ENCODE data around the gene CPPED1. TPM values are rescaled to one million over a fixed set of nuclear protein-coding genes. Genes with fewer than 3 reads are reported as not detected.

Gene CPPED1
- total RNA-seq, 1 experiment from 2014 or later: 7.7 TPM

- TF ChIP-seq CTCF (conservative IDR thresholded peaks at IDR 0.05; ENCODE audit: low read depth, low read length) (no peak), EZH2 (IDR thresholded peaks at IDR 0.05; ENCODE audit: low read length, unreplicated experiment) (no peak), EZH2phosphoT487 (IDR thresholded peaks at IDR 0.05; ENCODE audit: borderline replicate concordance, low read length) (no peak)
- Histone ChIP-seq H3K27ac (ENCODE audit: low read length) (no peak overlapping the region), H3K36me3 (ENCODE audit: low read depth, low read length) (no peaks in the 10 kb centered on the region), H3F3A (ENCODE audit: low read length, unreplicated experiment) (no peaks in the 10 kb centered on the region), H2AFZ (ENCODE audit: low read length) (no peak overlapping the region), H3K4me3 (ENCODE audit: low read length) (no peak overlapping the region), H3K9ac (ENCODE audit: low read length) (no peak overlapping the region), H3K4me1 (ENCODE audit: insufficient read depth, low read length) (no peaks in the 10 kb centered on the region), H3K9me2 (replicated peaks; ENCODE audit: low read length) (no peaks in the 10 kb centered on the region), H3K4me2 (ENCODE audit: low read length) (no peak overlapping the region), H3K79me2 (ENCODE audit: low read length) (no peaks in the 10 kb centered on the region), H3K27me3 (ENCODE audit: low read length) (no peaks in the 10 kb centered on the region), H3K9me3 (ENCODE audit: low read length) (no peaks in the 10 kb centered on the region), H4K20me1 (ENCODE audit: low read length) (no peaks in the 10 kb centered on the region)
- intact Hi-C loops (cut with micrococcal nuclease): no loop called here
- ChIA-PET POLR2A (ENCODE audit: unreplicated experiment) (no interaction called here), CTCF (no interaction called here)
- DNase-seq: no peak
- no peak for ATAC-seq
- no TSS peak for BruUV-seq (replicated peaks)
These were observed 133.8 kb downstream of the CPPED1 start for GRCh38 chr16:12669908-12670307.

- Histone ChIP-seq H3K4me3 (ENCODE audit: low read length) (no peak overlapping the region), H3K36me3 (ENCODE audit: low read depth, low read length) (no peaks in the 10 kb centered on the region), H3K27ac (ENCODE audit: low read length) (no peak overlapping the region), H3K9ac (ENCODE audit: low read length) (no peak overlapping the region), H3K4me1 (ENCODE audit: insufficient read depth, low read length) (no peaks in the 10 kb centered on the region), H4K20me1 (ENCODE audit: low read length) (no peaks in the 10 kb centered on the region), H2AFZ (ENCODE audit: low read length) (no peak overlapping the region), H3K4me2 (ENCODE audit: low read length) (no peak overlapping the region), H3K9me2 (replicated peaks; ENCODE audit: low read length) (no peaks in the 10 kb centered on the region), H3F3A (ENCODE audit: low read length, unreplicated experiment) (no peaks in the 10 kb centered on the region), H3K27me3 (ENCODE audit: low read length) (no peaks in the 10 kb centered on the region), H3K9me3 (ENCODE audit: low read length) (no peaks in the 10 kb centered on the region), H3K79me2 (ENCODE audit: low read length) (no peaks in the 10 kb centered on the region)
- ChIA-PET CTCF (no interaction called here), POLR2A (ENCODE audit: unreplicated experiment) (no interaction called here)
- BruUV-seq (replicated peaks): no TSS peak
- ATAC-seq (no peak), DNase-seq (no peak)
- TF ChIP-seq EZH2 (IDR thresholded peaks at IDR 0.05; ENCODE audit: low read length, unreplicated experiment) (no peak), CTCF (conservative IDR thresholded peaks at IDR 0.05; ENCODE audit: low read depth, low read length) (no peak), EZH2phosphoT487 (IDR thresholded peaks at IDR 0.05; ENCODE audit: borderline replicate concordance, low read length) (no peak)
- intact Hi-C loops (cut with micrococcal nuclease): no loop called here
These were observed 135.8 kb downstream of the CPPED1 start for GRCh38 chr16:12667909-12668308.

GRCh38 chr16:12664164-12664733, 139.4 kb downstream of the CPPED1 start:
- TF ChIP-seq EZH2 (IDR thresholded peaks at IDR 0.05; ENCODE audit: low read length, unreplicated experiment) (no peak), EZH2phosphoT487 (IDR thresholded peaks at IDR 0.05; ENCODE audit: borderline replicate concordance, low read length) (no peak), CTCF (conservative IDR thresholded peaks at IDR 0.05; ENCODE audit: low read depth, low read length) (no peak)
- Histone ChIP-seq H3K9me2 (replicated peaks; ENCODE audit: low read length) (no peaks in the 10 kb centered on the region), H3K79me2 (ENCODE audit: low read length) (no peaks in the 10 kb centered on the region), H3K36me3 (ENCODE audit: low read depth, low read length) (no peaks in the 10 kb centered on the region), H3K27ac (ENCODE audit: low read length) (no peak overlapping the region), H3K9me3 (ENCODE audit: low read length) (no peaks in the 10 kb centered on the region), H2AFZ (ENCODE audit: low read length) (no peak overlapping the region), H3K9ac (ENCODE audit: low read length) (no peak overlapping the region), H4K20me1 (ENCODE audit: low read length) (no peaks in the 10 kb centered on the region), H3F3A (ENCODE audit: low read length, unreplicated experiment) (no peaks in the 10 kb centered on the region), H3K4me1 (ENCODE audit: insufficient read depth, low read length) (no peaks in the 10 kb centered on the region), H3K27me3 (ENCODE audit: low read length) (no peaks in the 10 kb centered on the region), H3K4me2 (ENCODE audit: low read length) (no peak overlapping the region), H3K4me3 (ENCODE audit: low read length) (no peak overlapping the region)
- ATAC-seq (no peak), DNase-seq (no peak)
- intact Hi-C loops (cut with micrococcal nuclease): no loop called here
- CTCF ChIA-PET: no interaction called here
- POLR2A ChIA-PET (ENCODE audit: unreplicated experiment): no interaction called here
- BruUV-seq (replicated peaks): no TSS peak
